H9 (cell line): ENCODE data around the gene GNPTAB. TPM values are rescaled to one million over a fixed set of nuclear protein-coding genes. Genes with fewer than 3 reads are reported as not detected.

ENCODE experiments used
- DNase-seq: peaks from one replicate; pipeline ENCODE4 v3.0.0-alpha.2; 2017
- H2AFZ ChIP-seq: one replicate; pipeline ENCODE4 v1.6.1; 2013; ENCODE audit warnings: mild to moderate bottlenecking, low read length, control low read depth, moderate library complexity
- H2AK5ac ChIP-seq: 2 replicates; pipeline ENCODE4 v1.6.1; 2013; ENCODE audit warnings: low read length, control low read depth, mixed read lengths; ENCODE audit not compliant: insufficient read length
- H2BK120ac ChIP-seq: one replicate; pipeline ENCODE4 v1.6.1; 2013; ENCODE audit warnings: low read depth, mild to moderate bottlenecking, low read length, control low read depth, inconsistent platforms; ENCODE audit not compliant: poor library complexity, severe bottlenecking
- H2BK12ac ChIP-seq: 2 replicates; pipeline ENCODE4 v1.6.1; 2013; ENCODE audit warnings: low read length, control low read depth, mixed read lengths, low read depth; ENCODE audit not compliant: insufficient read length
- H2BK15ac ChIP-seq: 2 replicates; pipeline ENCODE4 v1.6.1; 2013; ENCODE audit warnings: low read depth, low read length, control low read depth
- H2BK20ac ChIP-seq: one replicate; pipeline ENCODE4 v1.6.1; 2013; ENCODE audit warnings: low read depth, mild to moderate bottlenecking, low read length, control low read depth, inconsistent platforms; ENCODE audit not compliant: poor library complexity, severe bottlenecking
- H2BK5ac ChIP-seq: 2 replicates; pipeline ENCODE4 v1.6.1; 2013; ENCODE audit warnings: low read length, control low read depth, mixed read lengths; ENCODE audit not compliant: insufficient read length
- H3K14ac ChIP-seq: 2 replicates; pipeline ENCODE4 v1.6.1; 2013; ENCODE audit warnings: low read length, control low read depth; ENCODE audit not compliant: insufficient read depth
- H3K18ac ChIP-seq: 2 replicates; pipeline ENCODE4 v1.6.1; 2013; ENCODE audit warnings: low read depth, mild to moderate bottlenecking, mixed read lengths, low read length, control low read depth; ENCODE audit not compliant: insufficient read length
- H3K23ac ChIP-seq: 2 replicates; pipeline ENCODE4 v1.6.1; 2013; ENCODE audit warnings: low read length, control low read depth, mixed read lengths, low read depth; ENCODE audit not compliant: insufficient read length
- H3K23me2 ChIP-seq: 2 replicates; pipeline ENCODE4 v1.6.1; 2013; ENCODE audit warnings: low read depth, mild to moderate bottlenecking, mixed read lengths, low read length, control low read depth; ENCODE audit not compliant: insufficient read length, poor library complexity, severe bottlenecking
- H3K27ac ChIP-seq: 2 replicates; pipeline ENCODE4 v1.5.1; 2013; ENCODE audit warnings: low read length, control low read depth, mixed read lengths, low read depth; ENCODE audit not compliant: insufficient read length
- H3K27me3 ChIP-seq: 2 replicates; pipeline ENCODE4 v1.6.1; 2013; ENCODE audit warnings: low read length, control low read depth, inconsistent platforms; ENCODE audit not compliant: insufficient read depth
- H3K4ac ChIP-seq: 2 replicates; pipeline ENCODE4 v1.6.1; 2013; ENCODE audit warnings: low read depth, mild to moderate bottlenecking, control low read depth, inconsistent platforms, low read length, moderate library complexity
- H3K4me1 ChIP-seq: 2 replicates; pipeline ENCODE4 v1.6.1; 2013; ENCODE audit warnings: low read length, control low read depth, inconsistent platforms; ENCODE audit not compliant: insufficient read depth
- H3K4me2 ChIP-seq: 2 replicates; pipeline ENCODE4 v1.6.1; 2013; ENCODE audit warnings: low read length, control low read depth, mixed read lengths; ENCODE audit not compliant: insufficient read length, insufficient read depth
- H3K56ac ChIP-seq: 2 replicates; pipeline ENCODE4 v1.6.1; 2013; ENCODE audit warnings: low read depth, mild to moderate bottlenecking, mixed read lengths, low read length, control low read depth; ENCODE audit not compliant: insufficient read length
- H3K79me1 ChIP-seq: 2 replicates; pipeline ENCODE4 v1.6.1; 2013; ENCODE audit warnings: low read depth, mild to moderate bottlenecking, moderate library complexity, low read length, control low read depth, inconsistent platforms; ENCODE audit not compliant: insufficient read depth, poor library complexity, severe bottlenecking
- H3K79me2 ChIP-seq: 2 replicates; pipeline ENCODE4 v1.6.1; 2013; ENCODE audit warnings: low read length, control low read depth, inconsistent platforms; ENCODE audit not compliant: insufficient read depth
- H3K9ac ChIP-seq: 2 replicates; pipeline ENCODE4 v1.6.1; 2013; ENCODE audit warnings: low read length, control low read depth, mixed read lengths; ENCODE audit not compliant: insufficient read length; ENCODE audit errors: extremely low read depth
- H3K9me3 ChIP-seq: one replicate; pipeline ENCODE4 v1.6.1; 2013; ENCODE audit warnings: low read depth, low read length, inconsistent platforms; ENCODE audit not compliant: control insufficient read depth
- H3T11ph ChIP-seq: one replicate; pipeline ENCODE4 v1.6.1; 2013; ENCODE audit warnings: mild to moderate bottlenecking, low read length, control low read depth, inconsistent platforms
- H4K20me1 ChIP-seq: one replicate; pipeline ENCODE4 v1.6.1; 2013; ENCODE audit not compliant: control insufficient read depth, insufficient read length, insufficient read depth
- H4K5ac ChIP-seq: 2 replicates; pipeline ENCODE4 v1.6.1; 2013; ENCODE audit warnings: low read depth, mild to moderate bottlenecking, mixed read lengths, low read length, control low read depth; ENCODE audit not compliant: insufficient read length
- H4K8ac ChIP-seq: replicated peaks from 2 replicates; pipeline ENCODE4 v1.6.1; 2013; ENCODE audit warnings: low read length, control low read depth, mixed read lengths, low read depth; ENCODE audit not compliant: insufficient read length
- H4K91ac ChIP-seq: 2 replicates; pipeline ENCODE4 v1.6.1; 2013; ENCODE audit warnings: low read depth, mild to moderate bottlenecking, moderate library complexity, mixed read lengths, low read length, control low read depth; ENCODE audit not compliant: insufficient read length
- H3K27ac Mint-ChIP-seq, 3 experiments: 2 replicates in 2 of 3; 3 replicates in 1 of 3; pipeline ENCODE4 v1.8.0; 2020 to 2021; ENCODE audit warnings: mixed read lengths in 3 of 3, mild to moderate bottlenecking in 1 of 3, moderate library complexity in 1 of 3
- H3K27me3 Mint-ChIP-seq: 2 replicates; pipeline ENCODE4 v1.8.0; 2021; ENCODE audit warnings: low read depth, mild to moderate bottlenecking, moderate library complexity, mixed read lengths
- H3K36me3 Mint-ChIP-seq, 3 experiments: 2 replicates in 2 of 3; 3 replicates in 1 of 3; pipeline ENCODE4 v1.8.0; 2020 to 2021; ENCODE audit warnings: low read depth in 3 of 3, mixed read lengths in 3 of 3; ENCODE audit not compliant: insufficient read depth in 1 of 3
- H3K4me1 Mint-ChIP-seq, 2 experiments: 2 replicates each; pipeline ENCODE4 v1.8.0; 2020; ENCODE audit warnings: mixed read lengths in 2 of 2
- H3K4me3 Mint-ChIP-seq, 2 experiments: 2 replicates in 1 of 2; 3 replicates in 1 of 2; pipeline ENCODE4 v1.8.0; 2020 to 2021; ENCODE audit warnings: mild to moderate bottlenecking in 2 of 2, mixed read lengths in 2 of 2, moderate library complexity in 1 of 2
- H3K9me3 Mint-ChIP-seq, 2 experiments: 2 replicates in 1 of 2; 3 replicates in 1 of 2; pipeline ENCODE4 v1.8.0; 2020; ENCODE audit warnings: mild to moderate bottlenecking in 2 of 2, mixed read lengths in 2 of 2, moderate library complexity in 1 of 2
- CTCF ChIP-seq: fragments of 200-600 bp; sonication (generic); conservative IDR thresholded peaks from 3 replicates; pipeline ENCODE4 v1.8.0; 2021; ENCODE audit warnings: antibody characterized with exemption, mild to moderate bottlenecking
- WGBS: extraction: QIAGEN DNeasy Blood & Tissue Kit; methylation state at CpG from one replicate; pipeline ENCODE4 v1.1.7; 2013; ENCODE audit warnings: missing lambda C conversion rate, low lambda C conversion rate, mixed read lengths; ENCODE audit not compliant: insufficient read length; ENCODE audit errors: extremely low coverage; 5-methylcytosine and 5-hydroxymethylcytosine counted together
- total RNA-seq: library from RNA; stranded (reverse); gene quantifications from 2 replicates; pipeline ENCODE4 v1.2.1, GENCODE V29; 2021

Gene GNPTAB
- total RNA-seq, 1 experiment from 2014 or later, result 44.3 TPM

DNA sequence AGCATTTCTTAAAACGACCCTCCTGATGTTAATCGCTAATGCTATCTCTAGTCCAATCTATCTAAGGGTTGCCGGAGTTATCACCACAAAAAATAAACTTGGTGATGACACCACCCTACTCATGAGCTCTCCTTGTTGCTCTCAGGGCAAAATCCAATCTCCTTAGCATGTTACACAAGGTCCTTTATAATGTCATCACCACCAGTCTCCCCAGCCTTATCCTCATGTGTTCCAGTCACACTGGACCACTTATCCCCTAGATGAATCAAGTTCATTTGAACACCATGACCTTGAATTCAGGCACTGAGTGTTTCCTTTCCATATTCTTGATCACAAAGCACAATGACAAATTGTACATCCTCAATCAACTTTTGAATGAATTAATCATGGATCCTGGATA lies 27.6 kb upstream of the GNPTAB start:
- Histone ChIP-seq H3K23me2 (no peaks in the 10 kb centered on the region), H2BK120ac (no peak overlapping the region), H2BK15ac (no peak overlapping the region), H2BK20ac (no peak overlapping the region), H2AK5ac (no peak overlapping the region), H4K20me1 (no peaks in the 10 kb centered on the region), H3K4me2 (no peak overlapping the region), H4K91ac (no peak overlapping the region), H4K8ac (no peak overlapping the region), H3K56ac (no peak overlapping the region), H3K9me3 (no peaks in the 10 kb centered on the region), H3K4ac (no peak overlapping the region), H3T11ph (no peak overlapping the region), H2BK12ac (no peak overlapping the region), H3K9ac (no peak overlapping the region), H3K18ac (no peak overlapping the region), H3K79me2 (no peaks in the 10 kb centered on the region), H2BK5ac (no peak overlapping the region), H2AFZ (no peak overlapping the region), H3K27me3 (no peaks in the 10 kb centered on the region), H3K4me1 (no peaks in the 10 kb centered on the region; the same call in 1 of the 2 replicates), H3K79me1 (no peaks in the 10 kb centered on the region), H3K14ac (no peak overlapping the region), H3K23ac (no peak overlapping the region), H3K27ac (no peak overlapping the region), H4K5ac (no peak overlapping the region)
- peaks cover 0 to 2% of the 10 kb centered on the region in 2 experiments; a peak in 2 of 5 replicates for H3K9me3 Mint-ChIP-seq
- no CpG with 5 or more reads among the region's 3 CpGs for WGBS
- no peak for TF ChIP-seq CTCF
- H3K36me3 Mint-ChIP-seq, result peaks cover 0 to 2% (median 0%) of the 10 kb centered on the region in 3 experiments; a peak in 1 of 7 replicates
- H3K27me3 Mint-ChIP-seq, result no peaks in the 10 kb centered on the region
- no peak for DNase-seq
- H3K4me1 Mint-ChIP-seq, result peaks cover 0 to 7% of the 10 kb centered on the region in 2 experiments; a peak in 2 of 4 replicates
- no peak overlapping the region for H3K4me3 Mint-ChIP-seq
- H3K27ac Mint-ChIP-seq, result no peak overlapping the region
